ENCODE results near the gene RMRP. TPM values are rescaled to one million over a fixed set of nuclear protein-coding genes. Genes with fewer than 3 reads are reported as not detected.

The RMRP gene
- total and polyA plus RNA-seq, 2 experiments from 2014 or later = 15.3 to 8,626 TPM

- H3K4me2 ChIP-seq = no peak overlapping the region; the same call in 1 of the 2 replicates
- H3K4me1 Mint-ChIP-seq = peaks cover 33% of the 10 kb centered on the region
- peak overlapping the region; percentile 38 for H3K4me3 Mint-ChIP-seq
- H3K36me3 ChIP-seq (ENCODE audit: insufficient read depth) = peaks cover 26% of the 10 kb centered on the region
- no peak overlapping the region for H2AFZ ChIP-seq
- no peak overlapping the region for H3K4me3 ChIP-seq
- peaks cover 22% of the 10 kb centered on the region for H3K79me2 ChIP-seq (replicated peaks; ENCODE audit: insufficient read depth)
- H3K27ac ChIP-seq (ENCODE audit: low read depth) = no peak overlapping the region
- H3F3A ChIP-seq (replicated peaks; ENCODE audit: low read depth) = peaks cover 10% of the 10 kb centered on the region; the same call in 1 of the 2 replicates
- H3K9me2 ChIP-seq (ENCODE audit: insufficient read depth) = no peaks in the 10 kb centered on the region
- no peak for ATAC-seq
- H3K9me3 Mint-ChIP-seq = no peaks in the 10 kb centered on the region; the same call in 1 of the 3 replicates
- no peaks in the 10 kb centered on the region for H3K27me3 ChIP-seq (ENCODE audit: insufficient read depth)
- H4K20me1 ChIP-seq (replicated peaks; ENCODE audit: insufficient read depth) = peaks cover 6% of the 10 kb centered on the region; the same call in 1 of the 2 replicates
- TF ChIP-seq, protein P1, sequence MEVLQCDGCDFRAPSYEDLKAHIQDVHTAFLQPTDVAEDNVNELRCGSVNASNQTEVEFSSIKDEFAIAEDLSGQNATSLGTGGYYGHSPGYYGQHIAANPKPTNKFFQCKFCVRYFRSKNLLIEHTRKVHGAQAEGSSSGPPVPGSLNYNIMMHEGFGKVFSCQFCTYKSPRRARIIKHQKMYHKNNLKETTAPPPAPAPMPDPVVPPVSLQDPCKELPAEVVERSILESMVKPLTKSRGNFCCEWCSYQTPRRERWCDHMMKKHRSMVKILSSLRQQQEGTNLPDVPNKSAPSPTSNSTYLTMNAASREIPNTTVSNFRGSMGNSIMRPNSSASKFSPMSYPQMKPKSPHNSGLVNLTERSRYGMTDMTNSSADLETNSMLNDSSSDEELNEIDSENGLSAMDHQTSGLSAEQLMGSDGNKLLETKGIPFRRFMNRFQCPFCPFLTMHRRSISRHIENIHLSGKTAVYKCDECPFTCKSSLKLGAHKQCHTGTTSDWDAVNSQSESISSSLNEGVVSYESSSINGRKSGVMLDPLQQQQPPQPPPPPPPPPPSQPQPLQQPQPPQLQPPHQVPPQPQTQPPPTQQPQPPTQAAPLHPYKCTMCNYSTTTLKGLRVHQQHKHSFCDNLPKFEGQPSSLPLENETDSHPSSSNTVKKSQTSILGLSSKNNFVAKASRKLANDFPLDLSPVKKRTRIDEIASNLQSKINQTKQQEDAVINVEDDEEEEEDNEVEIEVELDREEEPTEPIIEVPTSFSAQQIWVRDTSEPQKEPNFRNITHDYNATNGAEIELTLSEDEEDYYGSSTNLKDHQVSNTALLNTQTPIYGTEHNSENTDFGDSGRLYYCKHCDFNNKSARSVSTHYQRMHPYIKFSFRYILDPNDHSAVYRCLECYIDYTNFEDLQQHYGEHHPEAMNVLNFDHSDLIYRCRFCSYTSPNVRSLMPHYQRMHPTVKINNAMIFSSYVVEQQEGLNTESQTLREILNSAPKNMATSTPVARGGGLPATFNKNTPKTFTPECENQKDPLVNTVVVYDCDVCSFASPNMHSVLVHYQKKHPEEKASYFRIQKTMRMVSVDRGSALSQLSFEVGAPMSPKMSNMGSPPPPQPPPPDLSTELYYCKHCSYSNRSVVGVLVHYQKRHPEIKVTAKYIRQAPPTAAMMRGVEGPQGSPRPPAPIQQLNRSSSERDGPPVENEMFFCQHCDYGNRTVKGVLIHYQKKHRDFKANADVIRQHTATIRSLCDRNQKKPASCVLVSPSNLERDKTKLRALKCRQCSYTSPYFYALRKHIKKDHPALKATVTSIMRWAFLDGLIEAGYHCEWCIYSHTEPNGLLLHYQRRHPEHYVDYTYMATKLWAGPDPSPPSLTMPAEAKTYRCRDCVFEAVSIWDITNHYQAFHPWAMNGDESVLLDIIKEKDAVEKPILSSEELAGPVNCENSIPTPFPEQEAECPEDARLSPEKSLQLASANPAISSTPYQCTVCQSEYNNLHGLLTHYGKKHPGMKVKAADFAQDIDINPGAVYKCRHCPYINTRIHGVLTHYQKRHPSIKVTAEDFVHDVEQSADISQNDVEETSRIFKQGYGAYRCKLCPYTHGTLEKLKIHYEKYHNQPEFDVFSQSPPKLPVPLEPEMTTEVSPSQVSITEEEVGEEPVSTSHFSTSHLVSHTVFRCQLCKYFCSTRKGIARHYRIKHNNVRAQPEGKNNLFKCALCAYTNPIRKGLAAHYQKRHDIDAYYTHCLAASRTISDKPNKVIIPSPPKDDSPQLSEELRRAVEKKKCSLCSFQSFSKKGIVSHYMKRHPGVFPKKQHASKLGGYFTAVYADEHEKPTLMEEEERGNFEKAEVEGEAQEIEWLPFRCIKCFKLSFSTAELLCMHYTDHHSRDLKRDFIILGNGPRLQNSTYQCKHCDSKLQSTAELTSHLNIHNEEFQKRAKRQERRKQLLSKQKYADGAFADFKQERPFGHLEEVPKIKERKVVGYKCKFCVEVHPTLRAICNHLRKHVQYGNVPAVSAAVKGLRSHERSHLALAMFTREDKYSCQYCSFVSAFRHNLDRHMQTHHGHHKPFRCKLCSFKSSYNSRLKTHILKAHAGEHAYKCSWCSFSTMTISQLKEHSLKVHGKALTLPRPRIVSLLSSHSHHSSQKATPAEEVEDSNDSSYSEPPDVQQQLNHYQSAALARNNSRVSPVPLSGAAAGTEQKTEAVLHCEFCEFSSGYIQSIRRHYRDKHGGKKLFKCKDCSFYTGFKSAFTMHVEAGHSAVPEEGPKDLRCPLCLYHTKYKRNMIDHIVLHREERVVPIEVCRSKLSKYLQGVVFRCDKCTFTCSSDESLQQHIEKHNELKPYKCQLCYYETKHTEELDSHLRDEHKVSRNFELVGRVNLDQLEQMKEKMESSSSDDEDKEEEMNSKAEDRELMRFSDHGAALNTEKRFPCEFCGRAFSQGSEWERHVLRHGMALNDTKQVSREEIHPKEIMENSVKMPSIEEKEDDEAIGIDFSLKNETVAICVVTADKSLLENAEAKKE (CRISPR knock-in tag; IDR thresholded peaks at IDR 0.05) = no peak
- TF ChIP-seq STAT1 (IDR thresholded peaks at IDR 0.05; ENCODE audit: unreplicated experiment) (no peak), EZH2phosphoT487 (IDR thresholded peaks at IDR 0.05; ENCODE audit: unreplicated experiment) (no peak), POLR2AphosphoS5 (IDR thresholded peaks at IDR 0.05; ENCODE audit: low read depth) (no peak), JUNB (IDR thresholded peaks at IDR 0.05; ENCODE audit: unreplicated experiment) (no peak), NANOG (IDR thresholded peaks at IDR 0.05; ENCODE audit: borderline replicate concordance) (no peak), EZH2 (IDR thresholded peaks at IDR 0.05; ENCODE audit: low read depth, unreplicated experiment) (no peak), ZNF114 (CRISPR knock-in tag; IDR thresholded peaks at IDR 0.05) (no peak), CTCF (conservative IDR thresholded peaks at IDR 0.05; ENCODE audit: low read depth in 2 of 2) (no peak), CREB1 (CRISPR knock-in tag; IDR thresholded peaks at IDR 0.05; ENCODE audit: low read depth) (no peak), ZNF331 (CRISPR knock-in tag; IDR thresholded peaks at IDR 0.05; ENCODE audit: low read depth) (no peak)
- TF ChIP-seq, protein P2, sequence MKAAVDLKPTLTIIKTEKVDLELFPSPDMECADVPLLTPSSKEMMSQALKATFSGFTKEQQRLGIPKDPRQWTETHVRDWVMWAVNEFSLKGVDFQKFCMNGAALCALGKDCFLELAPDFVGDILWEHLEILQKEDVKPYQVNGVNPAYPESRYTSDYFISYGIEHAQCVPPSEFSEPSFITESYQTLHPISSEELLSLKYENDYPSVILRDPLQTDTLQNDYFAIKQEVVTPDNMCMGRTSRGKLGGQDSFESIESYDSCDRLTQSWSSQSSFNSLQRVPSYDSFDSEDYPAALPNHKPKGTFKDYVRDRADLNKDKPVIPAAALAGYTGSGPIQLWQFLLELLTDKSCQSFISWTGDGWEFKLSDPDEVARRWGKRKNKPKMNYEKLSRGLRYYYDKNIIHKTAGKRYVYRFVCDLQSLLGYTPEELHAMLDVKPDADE (IDR thresholded peaks at IDR 0.05) = no peak
- TF ChIP-seq, protein P3, sequence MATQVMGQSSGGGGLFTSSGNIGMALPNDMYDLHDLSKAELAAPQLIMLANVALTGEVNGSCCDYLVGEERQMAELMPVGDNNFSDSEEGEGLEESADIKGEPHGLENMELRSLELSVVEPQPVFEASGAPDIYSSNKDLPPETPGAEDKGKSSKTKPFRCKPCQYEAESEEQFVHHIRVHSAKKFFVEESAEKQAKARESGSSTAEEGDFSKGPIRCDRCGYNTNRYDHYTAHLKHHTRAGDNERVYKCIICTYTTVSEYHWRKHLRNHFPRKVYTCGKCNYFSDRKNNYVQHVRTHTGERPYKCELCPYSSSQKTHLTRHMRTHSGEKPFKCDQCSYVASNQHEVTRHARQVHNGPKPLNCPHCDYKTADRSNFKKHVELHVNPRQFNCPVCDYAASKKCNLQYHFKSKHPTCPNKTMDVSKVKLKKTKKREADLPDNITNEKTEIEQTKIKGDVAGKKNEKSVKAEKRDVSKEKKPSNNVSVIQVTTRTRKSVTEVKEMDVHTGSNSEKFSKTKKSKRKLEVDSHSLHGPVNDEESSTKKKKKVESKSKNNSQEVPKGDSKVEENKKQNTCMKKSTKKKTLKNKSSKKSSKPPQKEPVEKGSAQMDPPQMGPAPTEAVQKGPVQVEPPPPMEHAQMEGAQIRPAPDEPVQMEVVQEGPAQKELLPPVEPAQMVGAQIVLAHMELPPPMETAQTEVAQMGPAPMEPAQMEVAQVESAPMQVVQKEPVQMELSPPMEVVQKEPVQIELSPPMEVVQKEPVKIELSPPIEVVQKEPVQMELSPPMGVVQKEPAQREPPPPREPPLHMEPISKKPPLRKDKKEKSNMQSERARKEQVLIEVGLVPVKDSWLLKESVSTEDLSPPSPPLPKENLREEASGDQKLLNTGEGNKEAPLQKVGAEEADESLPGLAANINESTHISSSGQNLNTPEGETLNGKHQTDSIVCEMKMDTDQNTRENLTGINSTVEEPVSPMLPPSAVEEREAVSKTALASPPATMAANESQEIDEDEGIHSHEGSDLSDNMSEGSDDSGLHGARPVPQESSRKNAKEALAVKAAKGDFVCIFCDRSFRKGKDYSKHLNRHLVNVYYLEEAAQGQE (IDR thresholded peaks at IDR 0.05; ENCODE audit: unreplicated experiment) = no peak
- peaks cover 3% of the 10 kb centered on the region for H3K27me3 Mint-ChIP-seq (ENCODE audit: insufficient read depth, low read depth, poor library complexity)
- peaks cover 17% of the 10 kb centered on the region; the same call in 1 of the 2 replicates for H3K4me1 ChIP-seq (ENCODE audit: insufficient read depth)
- H3K36me3 Mint-ChIP-seq (ENCODE audit: low read depth) = peaks cover 65% of the 10 kb centered on the region
- H3K27ac Mint-ChIP-seq = no peak overlapping the region; the same call in 1 of the 2 replicates
- DNase-seq (ENCODE audit: low spot score) = no peak
Measured at GRCh38 chr9:35687306-35687705, 29.5 kb upstream of the RMRP start.
